K562 (cell line): ENCODE results near the gene COPB2. TPM values are rescaled to one million over a fixed set of nuclear protein-coding genes. Genes with fewer than 3 reads are reported as not detected.

Experiments used
- BRCA1 ChIP-seq, 2 experiments: fragments of 450-650 bp in 1 of 2; sonication (generic) in 1 of 2; formaldehyde crosslinking in 1 of 2; IDR thresholded peaks; 2 replicates each; pipeline versions ENCODE4 v1.5.0 to v1.6.1; 2017 to 2020; ENCODE audit warnings: mild to moderate bottlenecking in 1 of 2, missing genetic modification reagents in 1 of 2
- BRF1 ChIP-seq: IDR thresholded peaks from 3 replicates; pipeline ENCODE4 v1.6.1; 2011; ENCODE audit warnings: borderline replicate concordance, mild to moderate bottlenecking; ENCODE audit not compliant: insufficient read length; ENCODE audit errors: extremely low read depth
- FOXJ2 ChIP-seq: fragments of 200-800 bp; sonication (Bioruptor generic); IDR thresholded peaks from 2 replicates; pipeline ENCODE4 v1.6.1; 2016; ENCODE audit warnings: missing genetic modification characterization, missing compliant biosample characterization
- FOXK1 ChIP-seq: sonication (generic); formaldehyde crosslinking; IDR thresholded peaks from 2 replicates; pipeline ENCODE4 v1.8.0; 2022; ENCODE audit warnings: missing genetic modification reagents, mild to moderate bottlenecking, borderline replicate concordance
- FOXP1 ChIP-seq: sonication (generic); formaldehyde crosslinking; IDR thresholded peaks from 2 replicates; pipeline ENCODE4 v1.8.0; 2022; ENCODE audit warnings: mild to moderate bottlenecking, missing genetic modification reagents
- GABPA ChIP-seq: fragments of 200-800 bp; sonication (Bioruptor generic); conservative IDR thresholded peaks from 2 replicates; pipeline ENCODE4 v1.6.1; 2016; ENCODE audit warnings: low read depth, missing genetic modification characterization, missing compliant biosample characterization
- GMEB1 ChIP-seq: fragments of 250-450 bp; sonication (Bioruptor Pico); IDR thresholded peaks from 2 replicates; pipeline ENCODE4 v1.4.0; 2020; ENCODE audit warnings: mild to moderate bottlenecking
- JUNB ChIP-seq: fragments of 450-650 bp; formaldehyde crosslinking; conservative IDR thresholded peaks from 2 replicates; pipeline ENCODE4 v1.4.0; 2020; ENCODE audit warnings: mild to moderate bottlenecking
- KHSRP ChIP-seq: fragments of 450-650 bp; IDR thresholded peaks from 2 replicates; pipeline ENCODE4 v1.6.1; 2017
- NFE2 ChIP-seq: IDR thresholded peaks from 2 replicates; pipeline ENCODE4 v1.6.1; 2014; ENCODE audit warnings: antibody characterized with exemption, low read depth
- PHF20 ChIP-seq: fragments of 450-650 bp; IDR thresholded peaks from 2 replicates; pipeline ENCODE4 v1.6.1; 2018; ENCODE audit not compliant: partially characterized antibody
- PHF8 ChIP-seq: fragments of 200-600 bp; sonication (generic); IDR thresholded peaks from 2 replicates; pipeline ENCODE4 v1.6.1; 2012; ENCODE audit warnings: mixed run types, mild to moderate bottlenecking, inconsistent platforms, low read length, moderate library complexity, borderline replicate concordance
- PKNOX1 ChIP-seq: fragments of 450-650 bp; IDR thresholded peaks from 2 replicates; pipeline ENCODE4 v1.6.1; 2016
- SRF ChIP-seq, 2 experiments: fragments of 250-450, 450-650 bp in 1 of 2; sonication (Bioruptor Pico) in 1 of 2; sonication (generic) in 1 of 2; formaldehyde crosslinking; IDR thresholded peaks; 2 replicates each; pipeline versions ENCODE4 v1.5.0 to v1.5.1; 2020 to 2022; ENCODE audit warnings: mild to moderate bottlenecking in 1 of 2, missing genetic modification reagents in 1 of 2
- STAG1 ChIP-seq: sonication (generic); formaldehyde crosslinking; IDR thresholded peaks from 2 replicates; pipeline ENCODE4 v1.5.0; 2020; ENCODE audit warnings: missing genetic modification reagents, borderline replicate concordance
- TBP ChIP-seq: optimal IDR thresholded peaks from 2 replicates; pipeline ENCODE3; 2011; ENCODE audit warnings: low read depth, low read length, improper control_type of control experiment
- TEAD4 ChIP-seq, 2 experiments: sonication (generic) in 1 of 2; formaldehyde crosslinking in 1 of 2; IDR thresholded peaks; 2 replicates each; pipeline versions ENCODE4 v1.6.1 to v1.8.0; 2012 to 2022; ENCODE audit warnings: borderline replicate concordance in 1 of 2, inconsistent platforms in 1 of 2, low read length in 1 of 2, mild to moderate bottlenecking in 1 of 2, missing genetic modification reagents in 1 of 2
- U2AF1 ChIP-seq: fragments of 200-400 bp; formaldehyde crosslinking; optimal IDR thresholded peaks from 2 replicates; pipeline ENCODE3; 2017; ENCODE audit warnings: mild to moderate bottlenecking, low read depth, low read length, moderate library complexity
- ZFP1 ChIP-seq: fragments of 450-650 bp; formaldehyde crosslinking; IDR thresholded peaks from 2 replicates; pipeline ENCODE4 v1.4.0; 2020; ENCODE audit warnings: mild to moderate bottlenecking, mixed read lengths
- ZKSCAN1 ChIP-seq: fragments of 150-350 bp; IDR thresholded peaks from 2 replicates; pipeline ENCODE4 v1.6.1; 2016; ENCODE audit warnings: low read depth, low read length
- ZNF277 ChIP-seq: fragments of 250-450 bp; sonication (Bioruptor Pico); IDR thresholded peaks from 2 replicates; pipeline ENCODE4 v1.8.0; 2022; ENCODE audit warnings: inconsistent platforms, mild to moderate bottlenecking, moderate library complexity, borderline replicate concordance
- ZNF507 ChIP-seq: conservative IDR thresholded peaks from 2 replicates; pipeline ENCODE4 v1.6.1; 2017; ENCODE audit warnings: missing genetic modification characterization, missing compliant biosample characterization
- ZNF780A ChIP-seq: fragments of 250-450 bp; sonication (Bioruptor Pico); IDR thresholded peaks from 2 replicates; pipeline ENCODE4 v1.5.0; 2021; ENCODE audit warnings: mild to moderate bottlenecking
- polyA plus RNA-seq, 8 experiments: library from polyadenylated mRNA; depleted of rRNA in 4 of 8; stranded (reverse) in 5 of 8; unstranded in 3 of 8; fragments of >200 nt; fragmentation: Nextera tagmentation in 2 of 8; fragmentation: Illumina TruSeq in 1 of 8; extraction: Ambion mirVana in 2 of 8; extraction: Trizol in 1 of 8; gene quantifications; 2 replicates each; pipeline versions ENCODE4 v1.2.1 to v1.2.3, GENCODE V29; 2011 to 2014; ENCODE audit warnings: inconsistent platforms in 1 of 8, missing spikeins in 1 of 8
- total RNA-seq, 7 experiments: library from RNA; depleted of rRNA in 6 of 7; stranded (reverse); fragments of >200 nt in 6 of 7; fragmentation: Illumina TruSeq in 2 of 7; extraction: Trizol in 2 of 7; gene quantifications; 2 replicates each; pipeline versions ENCODE4 v1.2.1 to v1.2.3, GENCODE V29; 2011 to 2021; ENCODE audit warnings: low replicate concordance in 1 of 7

The COPB2 gene
- total and polyA plus RNA-seq, 9 of the 15 experiments (the other 6 are each of a cell fraction or from before 2014, with no cell fraction given), result 64.3 to 189 (median 130) TPM

GRCh38 chr3:139388821-139389551 lies 461 bp downstream of the COPB2 start (continued):
- TF ChIP-seq BRF1, result no peak
- TF ChIP-seq ZKSCAN1, result no peak
- TF ChIP-seq TEAD4 (IDR thresholded peaks at IDR 0.05; ENCODE audit: low read length), result peak; percentile 22; the same call in 1 of the 2 replicates
- TF ChIP-seq TEAD4 (CRISPR knock-in tag; IDR thresholded peaks at IDR 0.05; ENCODE audit: borderline replicate concordance), result no peak
- TF ChIP-seq PHF20, result peak; percentile 64
- peak in 1 of 2 experiments; percentile 13; a peak in 1 of 4 replicates for TF ChIP-seq SRF (CRISPR knock-in tag; IDR thresholded peaks at IDR 0.05)
- no peak for TF ChIP-seq U2AF1
- no peak for TF ChIP-seq TBP
- no peak for TF ChIP-seq ZNF507 (tag)
- TF ChIP-seq GMEB1 (CRISPR knock-in tag), result no peak
- TF ChIP-seq PHF8, result peak; percentile 89
- no peak for TF ChIP-seq ZNF277 (CRISPR knock-in tag)
- TF ChIP-seq STAG1, result no peak
- no peak for TF ChIP-seq ZNF780A (CRISPR knock-in tag)
- 0 out of 2 replicates have a peak, but pooled peaks have one; percentile 22 for TF ChIP-seq FOXJ2 (tag)
- no peak for TF ChIP-seq BRCA1 (IDR thresholded peaks at IDR 0.05)
- no peak for TF ChIP-seq BRCA1 (CRISPR knock-in tag; IDR thresholded peaks at IDR 0.05)
- no peak for TF ChIP-seq GABPA (tag)
- TF ChIP-seq FOXP1 (CRISPR knock-in tag), result peak; percentile 79
- 0 out of 2 replicates have a peak, but pooled peaks have one; percentile 58 for TF ChIP-seq FOXK1 (CRISPR knock-in tag)
- TF ChIP-seq JUNB, result no peak
- no peak for TF ChIP-seq NFE2
- no peak for TF ChIP-seq PKNOX1
- no peak for TF ChIP-seq KHSRP
- no peak for TF ChIP-seq ZFP1 (CRISPR knock-in tag)
- TF ChIP-seq, all 486 proteins: peak for 49
